Cerebellar nuclear complex (tissue), 1 donor: ENCODE measurements around the gene MATR3.
"Not testable (repeated sequence)": the region's sequence is repeated elsewhere in the genome, so short reads cannot be mapped to it uniquely, and the experiment has no call there.

Experiments used
- DNase-seq, 2 experiments: peaks; one replicate each; lab custom pipeline; 2025; lab: John Stamatoyannopoulos, UW

MATR3 gene

DNA sequence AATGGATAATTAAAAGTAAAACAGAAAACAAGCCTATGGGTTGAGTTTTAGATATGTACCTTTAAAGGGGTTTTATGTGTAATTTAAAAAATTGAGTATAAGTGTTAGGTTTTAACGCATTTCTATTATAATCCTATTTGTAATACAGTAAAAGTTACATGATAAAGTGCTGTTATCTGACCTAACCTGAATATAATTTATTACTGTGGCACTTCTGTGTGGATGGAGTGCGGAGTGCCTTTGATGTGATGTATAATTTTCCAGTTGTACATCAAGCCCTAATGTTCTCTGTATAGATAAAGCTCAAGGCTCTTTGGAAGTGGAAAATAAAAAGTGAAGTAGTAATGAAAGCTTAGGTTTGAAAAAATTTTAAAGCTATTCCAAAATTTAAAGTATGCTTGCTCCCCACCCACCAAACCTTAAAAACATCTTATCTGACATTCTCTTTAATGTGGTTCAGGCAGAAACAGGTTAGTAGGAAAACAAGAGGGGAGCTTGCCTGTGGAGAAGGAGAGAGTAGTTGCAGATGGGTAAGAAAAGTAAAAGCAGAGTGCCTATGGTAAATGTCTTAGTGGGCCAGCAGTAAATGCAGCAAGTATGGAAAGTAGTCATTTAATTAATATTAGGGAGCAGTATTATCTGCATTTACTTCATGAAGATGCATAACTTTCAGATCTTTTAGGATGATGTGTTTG lies 4.0 kb downstream of the MATR3 start:
- DNase-seq = no peak

DNA sequence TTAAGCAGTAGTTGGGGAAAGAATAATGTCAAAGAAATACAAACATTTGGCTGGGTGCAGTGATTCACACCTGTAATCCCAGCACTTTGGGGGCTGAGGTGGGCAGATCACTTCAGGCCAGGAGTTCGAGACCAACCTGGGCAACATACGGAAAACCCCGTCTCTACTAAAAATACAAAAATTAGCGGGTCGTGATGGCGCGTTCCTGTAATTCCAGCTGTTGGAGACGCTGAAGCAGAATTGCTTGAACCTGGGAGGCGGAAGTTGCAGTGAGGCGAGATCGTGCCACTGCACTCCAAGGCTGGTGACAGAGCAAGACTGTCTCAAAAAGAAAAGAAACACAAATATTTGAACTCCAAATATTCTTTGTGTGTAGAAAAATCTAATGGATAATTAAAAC lies 4.7 kb downstream of the MATR3 start:
- no peak for DNase-seq

DNA sequence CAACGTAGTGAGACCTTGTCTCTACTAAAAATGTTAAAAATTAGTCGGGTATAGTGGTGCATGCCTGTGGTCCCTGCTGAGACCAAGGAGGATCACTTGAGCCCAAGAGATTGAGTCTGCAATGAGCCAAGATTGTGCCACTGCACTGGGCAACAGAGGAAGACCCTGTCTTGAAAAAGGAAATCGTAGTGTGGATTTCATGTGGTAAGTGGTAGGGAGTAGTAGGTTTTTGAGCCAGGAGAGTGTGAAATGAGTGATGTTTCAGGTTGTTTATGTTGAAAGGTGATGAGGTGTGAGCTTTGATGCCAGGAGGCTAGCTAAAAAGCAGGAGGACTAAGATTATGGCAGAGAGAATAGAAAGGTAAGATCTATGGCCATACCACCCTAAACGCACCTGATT lies 5.9 kb downstream of the MATR3 start:
- DNase-seq = no peak

DNA sequence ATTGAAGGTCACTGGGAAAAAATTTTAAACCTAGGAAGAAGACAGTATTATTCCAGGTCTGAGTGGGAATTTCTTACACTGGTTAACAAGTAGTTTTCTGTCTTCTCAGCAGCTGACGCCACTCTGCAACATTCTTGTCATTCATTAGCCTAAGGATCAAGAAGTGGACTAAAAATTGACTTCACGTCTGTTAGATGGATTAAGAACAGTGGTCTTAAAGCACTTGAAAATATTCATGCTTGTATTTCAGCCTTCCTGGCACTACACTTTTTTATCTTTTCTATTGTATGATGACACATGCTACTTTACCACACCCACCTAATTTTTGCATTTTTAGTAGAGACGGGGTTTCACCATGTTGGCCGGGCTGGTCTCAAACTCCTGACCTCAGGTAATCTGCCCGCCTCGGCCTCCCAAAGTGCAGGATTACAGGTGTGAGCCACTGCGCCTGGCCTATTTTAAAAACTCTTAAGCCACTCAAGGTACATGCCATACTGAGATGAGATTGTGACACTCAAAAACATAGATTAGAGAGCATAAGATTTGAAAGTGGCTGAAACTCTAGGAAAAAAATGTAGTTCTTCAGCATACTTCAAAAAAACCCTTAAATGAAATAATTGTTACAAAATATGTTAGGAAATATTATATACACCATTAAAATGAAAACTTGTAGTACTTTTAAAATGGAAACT lies 8.4 kb downstream of the MATR3 start:
- DNase-seq = no peak

DNA sequence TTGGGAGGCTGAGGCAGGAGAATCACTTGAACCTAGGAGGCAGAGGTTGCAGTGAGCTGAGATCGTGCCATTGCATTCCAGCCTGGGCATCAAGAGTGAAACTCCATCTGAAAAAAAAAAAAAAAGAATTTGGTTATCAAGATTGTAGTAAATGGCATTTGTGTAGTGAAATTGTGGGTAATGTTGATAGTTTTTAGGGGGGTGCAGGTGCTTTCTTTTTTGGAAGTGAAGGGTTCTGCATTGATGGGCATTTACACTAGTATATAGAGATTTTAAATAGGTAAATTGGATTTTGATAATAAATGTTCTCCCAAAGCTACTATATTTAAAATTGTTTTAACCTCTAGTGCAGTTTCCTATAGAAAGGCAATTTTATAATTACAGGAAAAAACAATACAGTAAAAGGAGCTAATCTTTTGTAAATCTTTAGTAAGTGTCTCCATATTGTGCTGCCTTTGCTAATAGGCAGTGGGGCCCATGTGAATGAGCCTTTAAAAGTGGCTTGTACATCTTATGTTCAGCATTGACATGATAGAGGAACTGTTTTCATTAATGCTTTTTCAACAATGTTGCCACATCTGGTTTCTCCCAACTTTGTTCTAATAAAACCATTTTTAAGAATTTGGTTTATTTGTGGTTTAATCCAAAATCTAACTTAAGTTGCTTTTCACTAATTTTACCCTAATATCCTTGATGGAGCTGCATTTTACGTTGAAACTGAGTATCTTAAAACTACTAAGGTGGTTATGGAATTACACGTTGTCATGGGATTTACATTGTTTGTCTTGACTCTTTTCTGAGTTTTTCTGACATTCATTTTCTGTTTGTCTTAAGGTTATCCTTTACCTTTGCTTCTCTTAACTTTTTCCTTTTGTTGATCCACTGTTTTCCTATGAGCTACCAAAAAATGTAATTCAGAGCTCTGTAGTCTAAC lies 11.1 kb downstream of the MATR3 start:
- DNase-seq = no peak

DNA sequence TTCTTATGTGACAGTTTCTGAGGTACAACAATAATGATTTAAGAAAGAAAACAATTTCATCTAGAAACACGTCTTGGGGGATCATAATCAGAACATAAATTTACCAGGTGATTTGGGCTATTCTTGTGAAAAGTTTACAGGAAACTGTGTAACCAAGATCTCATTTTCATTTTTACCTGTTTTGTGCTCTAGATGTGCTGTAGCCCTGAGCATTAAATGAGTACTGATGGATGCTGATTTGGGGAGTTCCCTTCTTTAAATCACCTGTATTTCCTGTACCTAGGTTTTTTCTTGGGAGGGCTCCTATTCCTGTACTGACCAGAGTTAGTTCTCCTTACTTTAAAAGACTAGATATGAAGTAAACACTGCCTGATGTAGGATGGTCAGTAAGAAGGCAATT lies 12.7 kb downstream of the MATR3 start:
- DNase-seq = no peak

DNA sequence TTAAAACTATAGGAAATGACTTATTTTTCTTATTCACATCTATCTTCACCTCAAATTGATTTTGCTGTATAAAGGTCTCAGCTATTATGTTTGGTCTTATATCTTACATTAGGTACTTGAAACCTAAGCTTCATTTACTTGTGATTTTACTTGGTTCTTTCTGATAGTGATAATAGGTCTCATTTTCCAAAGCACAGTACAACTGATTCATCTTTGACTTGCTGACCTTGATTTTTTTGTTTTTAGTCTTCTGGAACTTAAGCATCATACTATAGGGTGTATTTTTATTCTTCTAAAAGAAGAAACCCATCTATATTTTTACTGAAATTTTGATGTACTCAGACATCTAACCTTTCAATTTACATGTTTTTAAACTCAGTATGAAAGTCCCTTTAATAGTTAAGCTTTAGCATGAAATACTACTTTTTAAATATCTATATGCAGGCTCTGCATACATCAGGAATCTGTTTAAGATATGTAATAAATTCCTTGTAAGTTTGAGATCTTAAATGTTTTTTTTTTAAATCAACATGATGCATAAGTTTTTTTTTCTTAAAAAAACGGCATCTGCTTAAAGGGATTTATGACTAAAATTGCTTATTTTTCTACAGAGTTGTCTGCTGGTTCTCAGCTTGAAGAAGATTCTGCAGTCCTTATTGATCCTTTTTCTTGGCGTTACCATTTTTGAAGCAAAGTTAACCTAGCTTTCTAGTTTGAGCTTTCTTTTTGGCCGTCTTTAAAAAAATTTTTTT lies 13.3 kb downstream of the MATR3 start:
- no peak for DNase-seq

DNA sequence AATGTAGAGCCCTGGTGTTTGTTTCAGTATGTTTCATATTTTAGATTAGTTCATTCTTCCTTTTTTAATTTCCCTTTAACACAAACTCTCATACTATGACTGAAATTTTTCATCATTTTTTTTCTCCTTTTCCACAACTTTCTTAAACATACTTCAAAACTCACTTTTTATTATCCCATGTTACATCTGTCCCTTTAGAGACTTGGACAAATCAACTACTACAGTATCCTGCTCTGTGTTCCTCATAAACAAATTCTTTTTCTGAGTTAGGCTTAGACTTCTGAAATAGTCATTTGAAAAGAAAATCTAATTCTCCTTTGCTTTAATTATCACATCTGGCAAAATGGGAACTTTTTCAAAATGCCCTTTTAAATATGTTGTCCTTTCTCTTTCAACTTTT lies 15.3 kb downstream of the MATR3 start:
- no peak for DNase-seq

DNA sequence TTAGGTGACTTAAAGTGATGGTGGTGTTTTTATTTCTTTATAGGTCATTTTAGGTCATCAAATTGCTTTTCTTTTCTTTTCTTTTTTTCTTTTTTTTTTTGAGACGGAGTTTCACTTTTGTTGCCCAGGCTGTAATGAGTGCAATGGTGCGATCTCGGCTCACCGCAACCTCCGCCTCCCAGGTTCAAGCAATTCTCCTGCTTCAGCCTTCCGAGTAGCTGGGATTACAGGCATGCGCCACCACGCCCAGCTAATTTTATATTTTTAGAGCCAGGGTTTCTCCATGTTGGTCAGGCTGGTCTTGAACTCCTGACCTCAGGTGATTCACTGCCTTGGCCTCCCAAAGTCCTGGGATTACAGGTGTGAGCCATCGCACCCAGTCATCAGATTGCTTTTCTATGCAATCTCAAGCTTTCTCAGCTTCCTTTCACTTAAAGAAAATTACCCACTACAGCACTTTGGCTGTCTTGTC lies 17.2 kb downstream of the MATR3 start:
- not testable (repeated sequence) for DNase-seq

DNA sequence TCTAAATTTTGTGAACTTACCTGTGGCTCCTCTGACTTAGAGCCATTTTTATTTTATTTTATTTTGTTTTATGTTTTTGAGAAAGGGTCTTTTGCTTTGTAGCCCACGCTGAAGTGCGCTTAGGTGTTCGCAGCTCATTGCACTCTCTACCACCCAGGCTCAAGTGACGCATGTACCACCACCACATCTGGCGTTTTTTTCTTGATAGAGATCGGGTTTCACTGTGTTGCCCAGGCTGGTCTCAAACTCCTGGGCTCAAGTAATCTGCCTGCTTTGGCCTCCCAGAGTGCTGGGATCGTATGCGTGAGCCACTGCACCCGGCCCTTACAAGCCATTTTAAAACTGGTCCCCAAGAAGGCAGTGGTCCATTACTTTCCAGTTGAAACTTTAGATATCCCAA lies 18.5 kb downstream of the MATR3 start:
- DNase-seq = no peak

DNA sequence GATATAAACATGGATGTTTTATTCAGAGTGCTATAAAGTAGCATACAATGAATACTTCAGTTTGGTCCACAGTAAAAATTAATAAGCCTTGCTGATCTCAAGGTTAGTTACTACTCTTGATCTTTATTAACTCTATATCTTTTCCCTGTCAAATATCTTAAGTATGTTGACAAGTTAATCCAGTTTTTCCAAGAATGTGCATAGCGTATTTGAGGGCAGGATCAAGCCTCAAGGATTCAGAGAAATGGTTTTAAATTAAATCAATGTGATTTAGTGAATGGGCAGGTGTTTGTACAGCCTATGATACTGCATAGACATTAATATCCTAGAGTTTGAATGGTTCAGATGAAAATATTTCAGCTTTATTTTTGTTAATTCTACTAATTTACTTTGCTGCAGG lies 20.7 kb downstream of the MATR3 start:
- DNase-seq = no peak

DNA sequence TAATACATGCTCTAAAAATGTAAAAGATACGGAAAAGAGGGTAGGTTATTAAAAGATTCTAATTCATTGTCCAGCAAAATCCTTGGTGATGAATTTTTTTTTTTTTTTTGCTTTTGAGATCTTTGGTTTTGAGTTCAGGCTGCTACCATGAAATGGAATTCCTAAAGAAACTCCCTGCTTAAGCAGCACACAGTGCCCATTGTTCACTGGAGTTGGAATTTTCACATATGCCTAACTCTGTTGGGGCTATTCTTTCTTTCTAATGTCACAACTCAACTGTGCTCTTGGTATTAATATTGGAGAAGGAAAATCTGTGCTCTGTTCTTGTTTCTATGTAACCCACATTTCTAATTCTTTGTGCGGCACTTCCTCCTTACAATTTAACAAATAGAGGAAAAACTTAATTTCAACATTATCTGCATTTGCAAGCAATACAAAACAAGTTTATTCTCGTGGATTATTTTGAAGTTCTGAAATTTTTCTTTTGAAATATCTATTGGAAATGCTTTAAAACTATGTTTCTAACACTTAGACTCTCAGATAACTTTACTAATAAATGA lies 21.6 kb downstream of the MATR3 start:
- no peak for DNase-seq

DNA sequence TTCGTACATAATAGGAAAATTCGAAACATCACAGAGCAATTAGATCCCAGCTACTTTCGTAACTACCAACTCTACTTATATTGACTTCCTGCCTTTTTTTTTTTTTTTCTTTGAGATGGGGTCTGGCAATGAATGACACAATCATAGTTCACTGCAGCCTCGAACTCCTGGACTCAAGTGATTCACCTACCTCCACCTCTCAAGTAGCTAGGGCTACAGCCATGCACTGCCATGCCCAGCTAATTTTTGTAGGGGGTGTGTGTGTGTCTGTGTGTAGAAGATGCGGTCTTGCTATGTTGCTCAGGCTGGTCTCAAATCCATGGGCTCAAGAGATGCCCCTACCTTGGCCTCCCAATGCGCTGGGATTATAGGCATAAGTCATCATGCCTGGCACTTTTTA lies 42.3 kb downstream of the MATR3 start:
- no peak for DNase-seq

DNA sequence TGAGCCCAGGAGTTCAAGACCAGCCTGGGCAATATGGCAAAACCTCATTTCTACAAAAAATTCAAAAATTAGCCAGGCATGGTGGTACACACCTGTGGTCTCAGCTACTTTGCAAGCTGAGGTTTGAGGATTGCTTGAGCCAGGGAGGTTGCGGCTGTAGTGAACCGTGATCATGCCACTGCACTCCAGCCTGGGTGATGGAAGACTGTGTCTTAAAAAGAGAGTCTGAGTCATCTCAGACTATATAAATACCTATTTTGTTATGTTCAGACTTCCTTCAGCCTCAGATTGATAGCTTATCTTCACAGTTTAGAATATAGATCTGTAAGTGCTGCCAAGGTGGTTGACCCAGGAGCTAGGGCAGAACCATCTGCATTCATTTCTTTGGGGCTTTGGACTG lies 46.5 kb downstream of the MATR3 start:
- DNase-seq = no peak

DNA sequence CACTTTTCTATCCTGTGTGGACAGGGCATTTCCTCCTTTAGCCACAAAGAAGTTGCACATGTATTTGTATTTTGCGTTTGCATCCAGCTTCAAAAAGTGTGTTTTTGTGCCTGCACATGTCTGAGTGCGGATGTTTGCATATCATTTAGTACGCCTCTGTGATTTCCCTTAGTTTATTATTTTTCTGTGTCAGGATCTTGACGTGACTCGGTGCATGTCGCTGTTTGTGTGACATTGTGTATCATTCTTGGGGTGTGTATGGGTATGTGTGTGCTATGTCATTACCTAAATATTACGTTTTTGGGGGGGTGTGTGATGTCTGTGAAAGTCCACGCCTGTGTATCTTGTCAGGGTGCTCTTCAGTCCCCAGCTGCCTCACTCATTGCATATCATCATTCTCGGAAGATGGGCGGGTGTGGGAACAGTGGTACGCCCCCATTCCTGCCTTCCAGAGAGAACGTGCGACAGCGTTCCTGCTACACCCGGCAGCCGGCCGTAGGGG lies 47.7 kb downstream of the MATR3 start:
- DNase-seq = no peak

DNA sequence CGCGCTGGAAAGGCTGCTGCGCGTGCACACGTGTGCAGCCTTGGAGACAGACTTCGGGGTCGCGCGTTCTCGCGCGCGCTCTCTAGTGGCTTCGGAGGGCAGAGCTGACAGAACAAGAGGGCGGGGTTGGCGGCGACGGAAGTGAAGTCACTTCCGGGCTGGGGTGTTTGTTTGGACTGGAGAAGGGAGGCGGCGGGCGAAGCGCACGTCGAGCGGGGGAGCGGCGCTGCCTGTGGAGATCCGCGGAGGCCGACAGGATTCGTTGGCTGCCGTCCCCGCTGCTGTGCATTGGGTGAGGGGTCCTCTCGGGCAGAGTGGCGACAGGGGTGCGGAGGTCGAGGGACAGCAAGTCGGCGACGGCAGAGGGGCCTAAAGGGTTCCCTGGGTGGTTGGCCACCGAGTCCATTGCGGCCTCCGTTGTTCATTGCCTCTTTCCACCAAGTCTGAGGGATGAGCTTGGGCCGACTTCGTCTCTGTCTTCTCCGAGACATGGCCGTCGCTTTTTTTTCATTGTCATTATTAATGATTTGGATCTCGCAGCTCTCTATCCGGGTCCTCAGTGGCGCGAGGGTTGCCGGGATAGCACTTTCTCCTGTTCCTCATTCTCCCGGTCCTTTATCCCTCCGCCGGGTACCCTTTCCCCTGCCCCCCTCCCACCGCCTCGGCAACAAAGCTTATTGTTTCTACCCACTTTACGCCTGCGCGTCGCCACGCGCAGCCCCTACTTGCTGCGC lies 48.3 kb downstream of the MATR3 start, which contains the start of gene PAIP2:
Gene PAIP2 (plus strand): TSS at position 166 of the 734 bp plus-strand sequence. CDS start 21,931 bp downstream, outside the sequence.
- DNase-seq = peak; percentile 68 to 86

DNA sequence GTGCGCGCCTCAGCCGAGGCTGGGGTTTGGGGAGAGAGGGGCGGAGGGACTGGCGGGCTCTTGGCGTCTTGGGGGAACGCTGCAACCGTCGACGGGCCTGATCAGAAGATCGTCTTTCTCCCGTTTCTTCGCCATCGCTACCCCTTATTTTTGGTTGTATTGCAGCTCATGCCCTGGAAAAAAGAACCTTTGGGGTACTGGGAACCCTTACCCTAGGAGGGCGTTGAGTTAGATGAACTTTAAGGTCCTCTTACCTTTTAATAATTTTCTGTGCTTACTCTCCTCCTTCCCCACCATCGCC lies 48.8 kb downstream of the MATR3 start:
- DNase-seq = no peak

DNA sequence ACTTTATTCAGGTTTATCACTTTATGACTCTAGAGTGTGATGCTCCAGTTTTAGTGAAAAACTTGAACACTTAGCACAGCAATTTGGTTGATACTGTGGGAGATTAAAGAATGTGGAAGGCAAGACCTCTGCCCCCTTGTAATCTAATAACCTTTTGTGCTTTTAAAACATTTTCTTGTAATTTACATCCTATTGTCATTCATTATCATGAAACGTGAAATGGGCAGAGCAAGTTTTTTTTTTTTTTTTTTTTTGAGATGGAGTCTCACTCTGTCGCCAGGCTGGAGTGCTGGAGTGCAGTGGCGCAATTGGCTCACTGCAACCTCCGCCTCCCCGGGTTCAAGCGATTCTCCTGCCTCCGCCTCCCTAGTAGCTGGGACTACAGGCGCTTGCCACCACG lies 49.9 kb downstream of the MATR3 start:
- no peak for DNase-seq

DNA sequence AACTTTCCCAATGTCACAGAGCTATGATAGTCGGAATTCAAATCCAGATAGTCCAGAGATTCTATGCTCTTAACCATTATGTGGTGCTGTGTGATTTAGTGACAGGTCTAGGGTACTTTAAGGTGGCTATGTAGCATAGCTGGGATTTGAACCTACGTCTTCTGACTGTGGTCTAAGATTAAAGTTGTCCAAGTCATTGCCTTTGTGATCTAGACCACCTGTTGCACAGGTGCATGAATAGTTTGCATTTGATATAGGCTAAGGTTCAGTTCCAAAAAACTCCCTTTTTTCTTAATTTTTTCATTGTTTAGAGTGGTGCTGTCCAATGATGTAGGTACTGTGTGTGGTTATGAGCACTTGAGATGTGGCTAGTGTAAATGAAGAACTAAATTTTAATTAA lies 50.6 kb downstream of the MATR3 start:
- DNase-seq = no peak

DNA sequence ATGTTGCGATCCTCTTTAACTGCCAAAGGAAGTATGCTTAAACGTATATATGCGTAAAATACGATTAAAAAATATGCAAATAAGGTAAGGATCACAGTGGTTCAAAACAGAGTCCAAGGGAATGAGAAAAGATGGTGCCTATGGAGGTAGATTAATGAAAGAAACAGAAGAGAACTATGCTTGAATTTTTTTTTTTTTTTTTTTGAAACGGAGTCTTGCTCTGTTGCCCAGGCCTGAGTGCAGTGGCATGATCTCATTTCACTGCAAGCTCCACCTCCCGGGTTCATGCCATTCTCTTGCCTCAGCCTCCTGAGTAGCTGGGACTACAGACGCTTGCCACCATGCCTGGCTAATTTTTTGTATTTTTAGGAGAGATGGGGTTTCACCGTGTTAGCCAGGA lies 51.9 kb downstream of the MATR3 start:
- DNase-seq = not testable (repeated sequence)

DNA sequence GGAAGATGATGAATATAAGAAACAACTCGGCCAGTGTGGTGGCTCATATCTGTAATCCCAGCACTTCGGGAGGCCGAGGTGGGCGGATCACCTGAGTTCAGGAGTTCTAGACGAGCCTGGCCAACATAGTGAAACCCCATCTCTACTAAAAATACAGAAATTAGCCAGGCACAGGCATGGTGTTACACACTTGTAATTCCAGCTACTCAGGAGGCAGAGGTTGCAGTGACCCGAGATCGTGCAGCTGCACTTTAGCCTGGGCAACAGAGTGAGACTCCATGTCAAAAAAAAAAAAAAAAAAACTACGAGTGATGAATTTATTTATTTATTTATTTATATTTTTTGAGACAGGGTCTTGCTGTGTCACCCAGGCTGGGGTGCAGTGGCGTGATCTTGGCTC lies 54.3 kb downstream of the MATR3 start:
- DNase-seq = not testable (repeated sequence)
